Erythroblast (primary cell): ENCODE data around the gene PARD6B.
"Not testable (repeated sequence)": the region's sequence is repeated elsewhere in the genome, so short reads cannot be mapped to it uniquely, and the experiment has no call there.

Experiments
- DNase-seq, 2 experiments: peaks; one replicate each; lab custom pipeline; 2025; lab: John Stamatoyannopoulos, UW
- GATA1 ChIP-seq: IDR thresholded peaks from 2 replicates; pipeline ENCODE4 v1.6.1; 2011; ENCODE audit warnings: low read depth, mild to moderate bottlenecking, control low read depth, low read length, moderate library complexity
- POLR2A ChIP-seq: IDR thresholded peaks from 2 replicates; pipeline ENCODE4 v1.6.1; 2011; ENCODE audit warnings: mild to moderate bottlenecking, low read length

The PARD6B gene

DNA sequence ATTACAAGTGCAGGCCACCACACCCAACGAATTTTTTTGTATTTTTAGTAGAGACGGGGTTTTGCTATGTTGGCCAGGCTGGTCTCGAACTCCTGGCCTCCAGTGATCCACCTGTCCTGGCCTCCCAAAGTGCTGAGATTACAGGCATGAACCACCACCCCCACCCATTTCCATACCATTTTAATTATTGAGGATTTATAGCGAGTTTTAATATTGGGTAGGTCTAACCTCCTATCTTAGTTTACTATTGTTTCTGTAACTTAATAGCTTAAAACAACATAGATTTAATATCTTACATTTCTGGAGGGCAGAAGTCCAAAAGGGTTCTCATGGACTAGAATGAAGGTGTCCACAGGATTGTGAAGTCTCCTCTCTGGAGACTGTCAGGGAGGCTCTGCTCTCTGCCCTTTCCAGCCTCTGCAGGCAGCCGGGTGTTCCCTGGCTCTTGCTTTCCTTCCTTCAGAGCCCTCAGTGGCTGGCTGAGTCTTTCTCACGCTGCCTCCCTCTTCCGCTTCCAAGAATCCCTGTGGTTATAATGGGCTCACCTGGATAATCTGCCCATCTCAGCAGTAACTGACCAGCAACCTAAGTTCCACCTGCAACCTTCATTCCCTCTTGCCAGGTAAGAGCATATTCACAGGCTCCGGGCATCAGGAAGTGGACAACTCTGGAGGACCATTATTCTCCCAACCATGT lies 44.9 kb downstream of the PARD6B start:
- TF ChIP-seq POLR2A (no peak), GATA1 (no peak)
- no peak for DNase-seq

DNA sequence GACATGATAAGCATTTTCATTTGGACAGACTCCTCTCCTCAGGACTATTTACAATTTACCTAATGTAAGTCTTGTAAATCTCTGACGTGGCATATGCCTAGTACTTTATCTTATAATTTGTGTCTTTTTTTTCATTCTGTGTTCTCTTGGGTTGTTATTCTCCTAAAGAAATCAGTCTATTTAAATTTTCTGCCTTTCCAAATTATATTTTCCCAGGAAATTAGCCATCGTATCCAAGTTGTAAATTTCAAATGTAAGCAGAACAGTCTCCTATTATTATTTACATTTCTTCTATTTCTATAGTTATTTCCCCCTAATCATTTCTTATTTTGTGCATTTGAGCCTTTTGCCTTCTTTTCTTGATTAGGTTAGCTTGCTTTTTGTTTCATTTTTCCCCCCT lies 46.0 kb downstream of the PARD6B start:
- no peak for TF ChIP-seq GATA1
- TF ChIP-seq POLR2A, result no peak
- no peak for DNase-seq

- not testable (repeated sequence) for DNase-seq
Measured at GRCh38 chr20:50778994-50779393, 47.6 kb downstream of the PARD6B start.

DNA sequence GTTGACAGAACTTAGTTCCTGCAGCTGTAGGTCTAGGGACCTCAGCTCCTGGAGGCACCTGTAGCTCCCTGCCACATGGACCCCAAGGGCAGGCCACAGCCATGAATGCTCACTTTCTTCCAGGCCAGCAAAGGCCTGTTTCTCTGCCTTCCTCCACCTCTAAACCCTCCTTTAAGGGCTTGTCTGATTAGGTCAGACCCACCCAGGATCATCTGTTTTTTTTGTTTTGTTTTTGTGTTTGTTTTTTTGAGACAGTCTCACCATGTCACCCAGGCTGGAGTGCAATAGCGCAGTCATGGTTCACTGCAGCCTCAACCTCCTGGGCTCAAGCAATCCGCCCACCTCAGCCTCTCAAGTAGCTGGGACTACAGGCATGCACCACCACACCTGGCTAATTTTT lies 52.0 kb downstream of the PARD6B start:
- TF ChIP-seq POLR2A (no peak), GATA1 (no peak)
- DNase-seq, result no peak

DNA sequence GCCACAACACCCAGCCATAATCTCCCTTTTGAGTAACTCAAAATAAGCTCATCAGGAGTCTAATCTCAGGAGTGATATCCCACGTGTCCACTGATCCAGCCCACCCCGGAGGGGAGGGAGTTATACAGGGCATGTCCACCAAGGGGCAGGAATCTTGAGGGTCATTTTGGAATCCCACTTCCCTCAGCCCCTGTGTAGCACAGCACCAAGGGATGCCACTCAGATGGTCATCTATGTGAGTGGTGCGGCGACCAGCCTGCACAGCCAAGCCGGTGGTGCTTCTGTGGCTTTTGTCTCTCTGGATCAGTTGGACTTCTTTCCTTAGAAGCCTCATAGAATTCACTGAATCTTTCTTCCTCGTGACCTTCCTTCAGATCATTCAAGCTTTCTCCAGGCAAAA lies 52.5 kb downstream of the PARD6B start:
- DNase-seq, result no peak
- no peak for TF ChIP-seq POLR2A
- no peak for TF ChIP-seq GATA1

GRCh38 chr20:50784464-50784863 lies 53.1 kb downstream of the PARD6B start:
- TF ChIP-seq GATA1, result no peak
- TF ChIP-seq POLR2A, result no peak

GRCh38 chr20:50786703-50787102 lies 55.3 kb downstream of the PARD6B start:
- DNase-seq, result no peak

More at GRCh38 chr20:50784464-50784863, 53.1 kb downstream of the PARD6B start:
- DNase-seq, result no peak

DNA sequence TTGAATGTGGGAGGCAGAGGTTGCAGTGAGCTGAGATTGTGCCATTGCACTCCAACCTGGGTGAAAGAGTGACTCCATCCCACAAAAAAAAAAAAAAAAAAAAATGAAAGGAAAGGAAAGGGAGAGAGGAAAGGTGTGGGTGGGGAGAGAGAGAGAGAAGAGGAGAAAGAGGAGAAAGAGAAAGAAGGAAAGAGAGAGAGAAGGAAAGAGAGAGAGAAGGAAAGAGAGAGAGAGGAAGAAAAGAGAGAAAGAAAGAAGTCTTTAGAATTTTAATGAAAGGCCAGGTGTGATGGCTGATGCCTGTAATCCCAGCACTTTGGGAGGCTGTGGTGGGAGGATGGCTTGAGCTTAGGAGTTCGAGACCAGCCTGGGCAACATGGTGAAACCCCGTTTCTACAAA lies 55.8 kb downstream of the PARD6B start:
- no peak for DNase-seq
- TF ChIP-seq POLR2A (no peak), GATA1 (no peak)

More at GRCh38 chr20:50786703-50787102, 55.3 kb downstream of the PARD6B start:
- no peak for TF ChIP-seq GATA1
- TF ChIP-seq POLR2A, result no peak

DNA sequence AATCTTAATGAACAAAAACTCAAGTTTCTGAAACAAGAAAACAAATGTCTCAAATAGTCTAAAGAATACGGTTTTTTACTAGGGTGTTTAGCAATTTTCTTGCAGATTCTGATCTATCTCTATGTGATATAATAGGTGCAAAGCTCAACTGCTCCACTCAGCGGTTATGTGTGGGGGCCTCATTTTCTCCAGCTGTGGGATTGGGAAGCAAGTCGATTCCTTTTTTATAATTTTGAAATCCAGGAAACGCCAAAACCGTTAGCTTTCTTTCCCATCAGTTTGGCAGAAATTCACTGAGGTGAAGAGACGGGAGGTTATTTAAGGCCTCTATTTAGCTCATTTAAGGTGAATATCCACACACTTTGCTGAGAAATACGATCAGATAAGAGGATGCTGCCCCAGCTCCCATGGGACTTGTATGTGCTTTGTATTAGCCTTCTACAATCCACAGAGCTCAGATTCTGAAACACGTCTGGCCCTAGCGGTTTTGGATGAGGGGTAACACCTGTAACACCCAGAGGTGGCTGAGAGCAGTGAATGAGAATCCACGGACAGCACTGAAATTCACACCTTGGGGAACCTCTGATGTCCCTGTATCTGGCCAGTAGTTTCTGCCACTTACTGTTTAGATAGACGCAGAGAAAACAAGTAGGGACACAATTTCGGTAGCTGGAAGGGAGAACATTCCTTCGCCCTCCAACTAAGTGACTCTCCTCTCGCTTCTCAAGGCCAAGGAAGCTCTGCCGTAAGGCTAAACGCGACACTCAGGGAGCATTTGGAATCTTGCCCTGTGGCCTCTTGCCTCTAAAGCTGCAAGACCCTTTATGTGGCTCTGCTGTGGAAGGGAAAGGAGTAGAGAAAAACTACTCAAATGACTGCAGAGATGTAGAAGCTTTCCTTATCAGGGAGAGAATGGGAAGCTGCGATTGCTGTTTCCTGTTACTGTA lies 56.9 kb downstream of the PARD6B start:
- DNase-seq, result peak in 1 of 2 experiments; percentile 13
- TF ChIP-seq POLR2A, result no peak
- TF ChIP-seq GATA1, result no peak

- TF ChIP-seq POLR2A (no peak), GATA1 (no peak)
- DNase-seq, result no peak
Measured at GRCh38 chr20:50789968-50790650, 58.7 kb downstream of the PARD6B start.

- TF ChIP-seq POLR2A (peak; percentile 71), GATA1 (no peak)
- peak; percentile 91 to 93 for DNase-seq
Measured at GRCh38 chr20:50790651-50791277, 59.4 kb downstream of the PARD6B start.

DNA sequence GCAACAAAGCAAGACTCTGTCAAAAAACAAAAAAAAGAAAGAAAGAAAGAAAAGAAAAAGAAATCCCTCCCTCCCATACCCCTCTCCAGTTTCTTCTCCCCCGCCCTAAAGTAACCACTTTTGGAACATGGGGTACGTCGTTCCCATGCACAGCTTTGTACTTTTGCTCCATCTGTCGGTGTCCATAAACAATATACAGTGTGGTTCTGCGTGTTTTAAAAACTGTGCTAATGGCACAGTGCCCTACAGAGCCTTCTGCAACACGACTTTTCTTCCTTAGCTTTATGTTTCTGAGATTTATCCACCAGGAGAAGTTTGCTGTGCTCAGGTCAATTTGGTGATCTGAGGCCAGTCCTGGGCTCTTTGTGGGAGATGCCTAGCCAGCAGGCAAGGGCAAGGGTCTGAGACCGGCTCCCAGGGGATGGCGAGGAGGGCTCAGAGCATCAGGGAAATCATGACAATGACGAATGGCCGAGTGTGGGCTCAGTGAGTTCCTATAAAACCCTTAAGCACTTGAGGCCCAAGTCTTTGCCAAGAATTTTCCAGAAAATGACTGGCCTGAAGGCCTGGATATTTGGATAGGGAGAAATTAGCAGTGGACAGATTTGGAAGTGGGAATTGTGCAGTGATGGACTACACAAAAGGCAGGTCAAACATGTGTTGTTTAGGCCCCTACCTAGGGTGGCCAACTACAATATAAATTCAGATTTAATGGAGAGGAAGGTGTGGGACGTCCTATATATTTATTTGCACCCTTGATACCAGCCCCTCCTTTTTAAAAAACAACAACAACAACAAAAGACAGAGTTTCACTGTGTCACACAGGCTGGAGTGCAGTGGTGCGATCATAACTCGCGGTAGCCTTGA lies 61.6 kb downstream of the PARD6B start:
- DNase-seq, result no peak
- TF ChIP-seq POLR2A (no peak), GATA1 (no peak)

- peak; percentile 48 to 62 for DNase-seq
Measured at GRCh38 chr20:50793575-50794016, 62.2 kb downstream of the PARD6B start.
